Activated CD8-positive, alpha-beta memory T cell treated with anti-CD3 and anti-CD28 coated beads for 1 hour (primary cell): ENCODE measurements around the gene NRIP1.
"Not testable (repeated sequence)": the region's sequence is repeated elsewhere in the genome, so short reads cannot be mapped to it uniquely, and the experiment has no call there.

Experiments used
- DNase-seq, 2 donors: peaks; one replicate each; pipeline ENCODE4 v3.0.0-alpha.2; 2020; ENCODE audit warnings: low read depth in 1 of 2; ENCODE audit errors: extremely low read depth in 1 of 2

Gene NRIP1

DNA sequence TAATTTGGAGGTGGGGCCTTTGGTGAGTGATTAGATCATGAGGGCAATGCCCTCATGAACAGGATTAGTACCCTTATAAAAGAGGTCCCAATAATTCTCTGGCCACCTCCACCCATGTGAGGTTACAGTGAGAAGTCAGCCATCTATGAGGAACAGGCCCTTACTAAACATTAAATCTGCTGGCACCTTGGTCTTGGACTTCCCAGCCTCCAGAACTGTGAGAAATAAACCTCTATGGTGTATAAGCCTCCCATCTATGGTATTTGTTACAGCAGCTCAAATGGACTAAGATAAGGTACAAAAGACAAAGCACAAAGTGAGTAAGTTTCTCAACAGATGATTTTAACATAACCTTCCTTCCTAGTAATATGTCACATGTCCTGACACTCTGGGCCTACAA is 22.3 kb downstream of the NRIP1 start:
- no peak for DNase-seq

DNA sequence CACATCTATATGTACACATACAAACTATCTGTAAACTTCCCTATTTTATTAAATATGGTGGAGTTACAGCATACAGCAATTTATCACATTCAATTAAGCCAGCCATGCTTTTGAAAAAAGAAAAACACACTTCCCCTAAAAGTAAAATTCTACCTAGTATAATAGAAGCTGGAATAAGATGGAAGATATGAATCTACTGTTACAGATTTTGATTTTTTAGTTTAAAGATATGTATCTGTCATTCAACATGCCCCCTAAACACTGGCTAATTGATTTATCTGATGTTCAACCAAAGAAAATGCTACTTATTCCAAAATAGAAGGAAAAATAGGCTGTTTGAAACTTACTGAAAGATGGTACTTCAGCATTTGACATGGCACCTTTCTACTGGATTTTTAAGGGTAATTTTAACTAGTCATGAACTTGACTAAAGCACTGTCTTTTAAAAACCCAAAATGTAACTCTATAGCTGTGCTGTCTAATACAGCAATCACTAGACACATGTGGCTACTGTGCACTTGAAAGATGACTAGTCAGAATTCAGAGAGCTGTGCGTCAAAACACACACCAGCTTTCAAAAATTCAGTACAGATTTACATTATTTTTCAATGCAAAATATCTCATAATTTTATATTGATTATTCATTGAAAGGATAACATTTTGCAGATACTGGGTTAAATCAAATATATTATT is 25.0 kb downstream of the NRIP1 start:
- DNase-seq = no peak

DNA sequence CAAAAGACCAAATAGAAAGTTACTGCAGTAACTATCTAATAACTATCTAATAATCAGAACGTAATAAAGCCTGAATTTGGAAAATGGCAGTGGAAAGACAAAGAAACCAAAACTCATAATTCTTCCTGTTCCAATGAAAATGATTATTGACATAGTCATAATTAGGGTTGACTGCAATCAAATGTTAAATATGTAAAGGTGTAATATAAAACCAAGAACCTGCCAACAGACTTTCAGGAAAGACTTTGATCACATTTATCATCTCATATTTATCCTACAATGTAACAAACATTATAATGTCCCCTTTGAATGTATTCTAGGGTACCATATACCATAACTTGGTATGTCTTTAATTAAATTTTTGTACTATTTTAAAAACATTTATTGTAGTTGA is 26.9 kb downstream of the NRIP1 start:
- no peak for DNase-seq

DNA sequence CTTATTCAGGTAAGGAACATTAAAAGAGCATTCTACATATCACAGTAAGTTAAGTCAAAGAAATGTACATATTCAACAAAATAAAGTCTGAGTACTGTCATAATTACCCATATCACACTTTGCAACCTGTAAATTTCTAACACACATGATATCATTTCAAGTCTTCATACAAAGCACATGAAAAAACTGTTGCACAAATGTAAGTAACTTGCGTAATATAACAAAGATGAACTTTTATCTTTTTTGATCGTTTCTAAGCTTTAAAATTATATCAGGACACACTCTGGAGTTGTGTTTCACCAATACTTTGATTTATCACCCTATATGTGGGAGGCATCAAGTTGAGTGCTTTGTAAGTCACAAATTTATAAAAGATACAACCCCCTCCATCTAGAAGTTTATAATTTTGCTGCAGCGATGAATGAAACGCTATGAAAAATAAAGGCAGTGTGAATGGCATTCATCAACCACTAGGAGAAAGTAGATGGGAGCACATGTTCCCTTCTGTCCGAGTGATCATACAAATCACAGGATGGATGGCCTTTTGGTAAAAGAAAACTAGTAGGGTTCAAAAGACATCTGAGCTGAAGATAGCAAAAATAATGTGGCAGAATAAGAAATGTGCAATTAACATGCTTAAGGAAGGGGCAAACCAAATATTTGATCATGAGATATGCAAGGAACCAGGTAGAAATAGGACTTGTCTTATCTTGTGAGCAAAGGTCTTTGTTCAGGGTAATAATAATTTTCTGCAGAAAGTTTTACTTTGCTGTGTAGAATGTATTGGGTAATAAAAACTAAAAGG is 27.5 kb downstream of the NRIP1 start:
- no peak for DNase-seq

DNA sequence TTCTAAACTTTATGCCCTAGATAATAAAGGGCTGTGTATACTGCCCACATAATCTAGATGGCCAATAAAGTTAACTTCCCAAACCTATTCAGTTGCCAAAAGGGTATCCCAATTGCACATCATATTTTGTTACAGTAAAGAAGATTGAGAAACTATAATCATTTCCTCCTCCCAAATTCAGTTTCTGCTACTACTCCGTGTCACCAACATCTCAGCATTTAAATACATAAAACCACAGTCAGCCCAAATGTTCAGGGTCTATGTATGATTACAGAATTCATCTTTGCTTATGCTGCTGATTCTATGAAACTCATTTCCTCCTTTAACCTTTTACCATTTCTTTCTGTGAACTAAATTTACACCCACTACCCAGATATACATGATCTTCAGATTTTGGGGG is 28.6 kb downstream of the NRIP1 start:
- no peak for DNase-seq

DNA sequence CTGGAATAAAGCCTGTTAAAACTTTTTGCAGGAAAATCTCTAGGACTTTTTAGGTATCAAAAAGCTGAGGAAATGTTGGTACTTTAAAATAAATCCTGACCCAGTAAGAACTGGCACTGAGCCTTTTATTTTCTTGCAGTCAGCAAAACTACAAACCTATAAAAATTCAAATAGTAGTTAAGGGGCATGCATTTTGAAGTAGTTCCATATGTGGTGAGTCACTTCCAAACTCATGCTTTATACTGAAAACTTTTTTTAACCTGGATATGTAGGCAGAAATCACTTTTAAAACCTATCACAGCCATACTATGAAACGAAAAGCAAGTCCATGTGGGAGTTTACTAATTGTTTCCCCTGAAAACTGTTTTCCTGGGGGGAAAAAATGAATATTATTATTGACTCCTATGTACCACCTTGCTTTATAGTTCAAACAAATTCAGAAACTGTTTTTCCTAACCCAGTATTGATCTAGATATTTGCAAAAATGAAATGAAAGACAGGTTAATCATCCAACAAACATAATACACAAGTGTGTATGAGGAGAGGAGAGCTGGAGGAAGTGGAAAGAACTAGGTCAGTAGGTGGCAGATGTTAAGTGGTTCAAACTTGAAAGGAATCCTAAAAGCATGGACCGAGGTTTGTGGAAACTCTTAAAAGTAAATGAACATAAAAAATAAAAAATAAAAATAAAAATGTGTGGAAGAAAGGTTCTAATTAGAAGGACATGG is 30.5 kb downstream of the NRIP1 start:
- no peak for DNase-seq

DNA sequence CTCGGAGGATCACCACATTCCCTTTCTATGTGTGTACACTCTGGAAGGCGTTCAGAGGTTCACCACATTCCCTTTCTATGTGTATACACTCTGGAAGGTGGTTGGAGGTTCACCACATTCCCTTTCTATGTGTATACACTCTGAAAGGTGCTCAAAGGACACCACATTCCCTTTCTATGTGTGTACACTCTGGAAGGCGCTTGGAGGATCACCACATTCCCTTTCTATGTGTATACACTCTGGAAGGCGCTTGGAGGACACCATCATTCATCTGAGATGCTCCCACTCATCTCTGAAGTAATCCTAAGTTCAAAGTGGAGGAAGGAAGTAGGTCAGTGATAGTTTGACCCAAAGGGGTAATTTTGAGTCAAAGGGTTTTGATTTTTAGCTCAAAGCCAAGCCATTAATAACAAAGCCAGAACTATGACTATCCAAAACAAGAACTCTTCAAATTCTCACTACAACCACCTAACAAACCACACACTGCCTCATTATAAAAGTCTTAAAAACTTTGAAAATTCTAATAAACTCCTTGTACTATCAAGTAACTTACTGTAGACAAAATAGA is 32.9 kb downstream of the NRIP1 start:
- DNase-seq = no peak

DNA sequence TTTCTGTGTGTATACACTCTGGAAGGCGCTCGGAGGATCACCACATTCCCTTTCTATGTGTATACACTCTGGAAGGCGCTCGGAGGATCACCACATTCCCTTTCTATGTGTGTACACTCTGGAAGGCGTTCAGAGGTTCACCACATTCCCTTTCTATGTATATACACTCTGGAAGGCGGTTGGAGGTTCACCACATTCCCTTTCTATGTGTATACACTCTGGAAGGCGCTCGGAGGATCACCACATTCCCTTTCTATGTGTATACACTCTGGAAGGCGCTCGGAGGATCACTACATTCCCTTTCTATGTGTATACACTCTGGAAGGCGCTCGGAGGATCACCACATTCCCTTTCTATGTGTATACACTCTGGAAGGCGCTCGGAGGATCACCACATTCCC is 33.4 kb downstream of the NRIP1 start:
- DNase-seq = not testable (repeated sequence)

DNA sequence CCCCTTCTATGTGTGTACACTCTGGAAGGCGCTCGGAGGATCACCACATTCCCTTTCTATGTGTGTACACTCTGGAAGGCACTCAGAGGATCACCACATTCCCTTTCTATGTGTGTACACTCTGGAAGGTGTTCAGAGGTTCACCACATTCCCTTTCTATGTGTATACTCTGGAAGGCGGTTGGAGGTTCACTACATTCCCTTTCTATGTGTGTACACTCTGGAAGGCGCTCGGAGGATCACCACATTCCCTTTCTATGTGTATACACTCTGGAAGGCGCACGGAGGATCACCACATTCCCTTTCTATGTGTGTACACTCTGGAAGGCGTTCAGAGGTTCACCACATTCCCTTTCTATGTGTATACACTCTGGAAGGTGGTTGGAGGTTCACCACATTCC is 33.9 kb downstream of the NRIP1 start:
- not testable (repeated sequence) for DNase-seq

DNA sequence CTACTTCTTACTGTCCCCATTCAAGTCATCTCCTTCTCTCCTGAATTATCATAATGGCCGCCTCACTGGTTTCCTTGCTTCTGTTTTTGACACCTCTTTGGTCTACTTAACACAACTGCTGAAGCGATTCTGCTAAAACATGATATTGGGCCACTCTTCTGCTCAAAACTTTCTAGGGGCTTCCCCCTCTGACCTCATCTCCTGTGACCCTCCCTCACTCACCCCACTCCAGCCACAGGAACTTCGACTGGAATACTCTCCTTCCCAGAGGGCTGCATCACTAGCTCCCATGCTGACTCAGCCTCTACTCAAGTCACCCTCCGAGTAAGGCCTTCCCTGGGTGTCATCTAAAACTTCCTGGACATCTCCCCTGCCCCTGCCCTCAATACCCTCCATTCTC is 35.7 kb downstream of the NRIP1 start:
- no peak for DNase-seq

DNA sequence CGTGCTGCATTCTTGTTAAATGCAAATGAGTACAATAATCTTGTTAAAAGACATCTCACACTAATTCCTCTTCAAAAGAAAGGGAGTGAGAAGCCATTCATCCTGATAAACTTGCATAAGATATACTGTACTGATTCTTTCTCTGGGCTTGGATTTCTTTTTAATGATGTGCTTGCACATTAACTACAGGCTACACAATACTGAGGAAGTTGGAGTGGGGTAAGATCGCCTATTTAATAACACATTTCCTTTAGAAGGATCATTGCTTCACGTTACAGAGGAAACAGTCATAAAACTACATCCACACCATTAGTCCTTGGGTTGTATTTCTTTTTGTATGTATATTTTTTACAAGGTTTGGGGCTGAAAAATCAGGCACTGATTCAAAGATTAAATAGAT is 36.6 kb downstream of the NRIP1 start:
- no peak for DNase-seq

DNA sequence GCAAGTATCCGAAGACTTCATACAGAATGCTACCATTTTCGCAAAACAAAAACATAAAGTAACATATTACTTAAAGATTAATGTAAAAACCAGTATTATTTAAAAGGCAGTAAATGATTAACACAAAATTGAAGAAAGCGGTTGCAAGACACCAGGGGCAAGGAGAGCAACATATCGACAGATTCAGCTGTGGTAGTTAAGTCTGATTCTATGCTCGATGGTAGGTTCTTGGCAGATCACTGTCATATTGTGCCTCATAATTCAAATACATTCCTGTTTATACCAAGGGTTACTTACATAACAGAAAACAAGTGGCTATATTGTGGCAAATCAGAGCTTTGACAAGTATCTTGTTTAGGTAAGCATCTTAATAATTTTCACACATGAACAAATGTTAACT is 37.7 kb downstream of the NRIP1 start:
- DNase-seq = no peak

DNA sequence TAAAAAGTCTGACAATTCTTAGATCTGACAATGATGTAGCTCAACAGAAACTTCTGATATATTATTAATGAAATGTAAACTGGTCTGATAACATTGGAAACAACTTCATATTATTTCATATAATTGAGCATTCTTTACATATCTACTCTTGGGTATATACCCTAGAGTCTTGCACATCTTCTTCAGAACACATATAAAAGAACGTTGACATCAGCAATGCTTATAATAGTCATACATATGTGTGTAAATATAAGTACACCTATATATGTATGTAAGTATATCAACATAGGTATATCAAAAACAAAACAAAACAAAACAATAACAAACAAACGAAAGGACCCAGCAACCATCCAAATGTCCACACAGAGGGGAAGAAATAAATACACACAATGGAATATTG is 38.4 kb downstream of the NRIP1 start:
- DNase-seq = no peak

DNA sequence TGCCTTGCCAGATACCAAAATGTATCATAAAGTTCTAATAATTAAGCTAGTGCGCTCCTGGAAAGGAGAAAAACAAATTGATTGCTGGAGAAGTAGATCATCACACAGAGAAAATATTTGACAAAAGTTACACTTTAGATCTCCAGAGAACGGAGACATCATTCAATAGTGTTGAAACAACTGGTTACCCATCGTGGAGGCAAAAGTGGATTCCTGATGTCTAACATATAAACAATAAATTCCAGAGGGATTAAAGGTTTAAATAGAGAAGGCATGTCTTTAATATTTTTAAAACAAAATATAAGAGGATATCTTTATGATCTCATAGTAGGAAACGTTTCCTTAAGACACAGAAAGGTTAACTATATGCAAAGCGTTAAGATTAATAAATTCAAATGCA is 41.0 kb downstream of the NRIP1 start:
- no peak for DNase-seq

DNA sequence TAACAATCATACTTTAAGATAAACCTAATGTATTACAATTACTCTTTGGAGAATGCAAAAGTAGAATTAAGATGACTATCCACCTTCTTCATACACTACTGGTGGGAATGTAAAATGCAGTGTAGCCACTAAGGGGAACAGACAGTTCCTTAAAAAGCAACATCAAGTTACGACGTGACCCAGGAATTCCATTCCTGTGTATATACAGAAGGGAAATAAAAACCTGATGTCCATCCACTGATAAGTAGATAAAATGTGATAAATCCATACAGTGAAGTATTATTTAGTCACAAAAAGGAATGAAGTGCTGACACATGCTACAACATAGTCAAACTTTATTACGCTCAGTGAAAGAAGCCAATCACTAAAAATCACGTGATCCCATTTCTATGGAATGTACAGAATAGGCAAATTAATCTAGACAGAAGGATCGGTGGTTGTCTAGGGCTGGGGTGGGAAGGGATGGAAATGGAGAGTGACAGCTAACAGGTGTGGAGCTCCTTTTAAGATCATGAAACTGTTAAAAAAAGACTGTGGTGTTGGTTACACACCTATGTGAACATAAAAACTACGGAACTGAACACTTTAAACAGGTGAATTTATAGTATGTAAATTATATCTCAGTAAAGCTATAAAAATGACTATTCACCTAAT is 42.1 kb downstream of the NRIP1 start:
- no peak for DNase-seq

DNA sequence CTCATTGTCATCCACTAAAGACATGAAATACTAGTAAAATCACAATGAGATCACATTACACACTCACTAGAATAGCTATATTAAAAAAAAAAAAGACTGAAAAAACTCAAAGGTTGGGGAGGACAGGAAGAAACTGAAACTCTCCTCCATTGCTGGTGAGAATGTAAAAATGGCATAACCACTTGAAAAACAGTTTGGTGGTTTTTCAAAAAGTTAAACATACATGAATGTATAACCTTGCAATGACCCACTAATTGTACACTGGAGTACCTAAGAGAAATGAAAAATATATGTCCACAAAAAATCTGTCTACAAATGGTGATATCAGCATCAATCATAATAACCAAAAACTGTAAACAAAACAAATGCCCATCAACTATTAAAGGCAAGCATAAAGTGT is 44.0 kb downstream of the NRIP1 start:
- no peak for DNase-seq

DNA sequence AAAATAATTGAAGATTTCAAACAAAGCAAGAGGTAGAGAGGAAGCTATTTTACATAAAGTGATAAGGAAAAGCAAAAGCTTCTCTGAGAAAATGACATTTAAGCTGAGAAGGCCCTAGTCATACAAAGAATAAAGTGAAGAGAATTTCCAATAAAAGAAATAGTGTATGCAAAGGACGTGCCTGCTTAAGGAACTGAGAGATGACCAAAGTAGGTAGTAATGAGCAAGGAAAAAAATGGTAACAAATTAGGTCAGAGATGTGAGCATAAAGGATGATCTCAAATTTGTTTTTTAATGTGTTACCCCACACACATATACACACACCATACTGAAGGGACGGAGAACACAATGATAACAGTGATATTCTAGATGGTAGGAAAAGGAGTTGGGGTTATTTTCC is 46.4 kb downstream of the NRIP1 start:
- DNase-seq = no peak

DNA sequence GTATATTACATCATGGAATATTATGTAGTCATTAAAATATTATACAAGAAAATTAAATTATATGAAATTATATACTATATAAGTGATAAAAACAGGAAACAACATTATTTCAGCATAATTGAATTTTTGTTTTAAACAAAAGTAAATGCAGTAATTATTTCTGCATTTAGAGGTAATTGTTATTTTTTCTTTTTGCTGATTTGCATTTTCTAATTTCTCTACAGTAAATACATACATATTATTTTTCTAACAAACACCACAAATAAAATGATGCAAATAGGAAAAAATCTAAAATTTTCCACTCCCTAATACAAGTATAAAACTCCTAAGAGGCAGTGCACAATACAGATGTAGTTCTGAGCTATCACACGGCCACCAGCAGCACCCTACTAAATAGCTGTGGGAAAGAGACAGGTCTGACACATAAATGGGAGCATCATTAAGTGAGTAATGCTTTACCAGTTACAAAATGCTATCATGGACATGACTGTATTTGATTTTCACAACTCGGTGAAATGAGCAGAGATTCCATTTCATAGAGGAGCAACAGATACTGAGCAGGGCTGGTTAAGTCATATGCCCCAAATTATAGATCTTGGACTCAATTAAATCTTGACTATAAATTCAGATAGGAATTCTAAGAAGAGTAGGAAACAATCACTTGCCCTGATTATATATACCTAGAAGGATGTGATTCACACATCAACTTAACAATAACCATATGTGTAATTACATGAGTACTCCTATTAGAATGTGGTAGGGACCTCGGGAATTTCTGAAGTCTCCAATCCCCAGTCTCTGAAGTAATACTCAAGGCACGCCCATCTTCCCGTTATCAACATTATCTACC is 49.0 kb downstream of the NRIP1 start:
- DNase-seq = no peak

DNA sequence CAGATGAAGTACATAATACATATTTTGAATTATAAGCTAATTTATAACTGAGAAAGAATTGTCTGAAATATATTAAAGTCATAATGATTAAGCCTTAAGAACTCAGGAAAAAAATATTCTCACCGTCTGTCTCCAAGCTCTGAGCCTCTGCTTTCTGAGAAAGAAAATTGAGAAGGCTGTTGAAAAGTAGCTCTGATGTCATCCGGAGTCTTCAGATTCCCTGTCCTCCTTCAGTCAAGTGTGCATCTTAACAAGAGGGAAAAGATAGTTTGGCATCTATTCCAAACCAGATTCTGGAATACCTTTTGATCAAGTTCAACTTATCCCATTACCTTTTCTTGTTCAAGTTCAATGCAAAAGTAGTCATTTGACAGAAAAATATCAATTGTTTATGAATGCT is 50.6 kb downstream of the NRIP1 start:
- no peak for DNase-seq

DNA sequence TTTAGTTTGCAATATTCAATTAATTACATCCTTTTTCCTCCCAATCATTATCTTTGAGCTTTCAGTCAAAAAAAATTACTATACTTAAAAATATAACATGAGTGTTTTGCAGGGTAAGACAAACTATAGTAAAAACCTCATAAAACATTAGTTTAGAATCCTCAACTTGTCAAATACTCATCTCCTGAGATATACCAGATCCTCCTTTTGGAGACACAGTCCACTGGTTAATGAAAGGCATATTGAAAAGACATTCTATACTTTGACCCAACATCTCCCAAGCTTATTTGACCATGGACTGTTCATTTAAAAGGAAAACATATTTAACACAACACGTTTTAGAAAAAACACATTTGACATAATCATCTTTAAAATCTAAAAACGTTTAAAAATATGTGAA is 52.8 kb downstream of the NRIP1 start:
- DNase-seq = no peak
